Prostate gland (tissue), 2 donors: ENCODE measurements around the gene FAIM.

Experiments used
- CTCF ChIP-seq, 4 experiments: fragments of 200-600 bp in 2 of 4; fragments of 450-650 bp in 2 of 4; sonication (generic) in 2 of 4; IDR thresholded peaks; 1 replicate in 3 of 4; 2 replicates in 1 of 4; pipeline ENCODE4 v1.5.1; 2016 to 2019; ENCODE audit warnings: antibody characterized with exemption in 4 of 4, mild to moderate bottlenecking in 2 of 4, moderate library complexity in 2 of 4
- POLR2A ChIP-seq: fragments of 450-650 bp; IDR thresholded peaks from one replicate; pipeline ENCODE4 v1.6.1; 2016; ENCODE audit warnings: antibody characterized with exemption, mild to moderate bottlenecking
- POLR2AphosphoS5 ChIP-seq: sonication (generic); formaldehyde crosslinking; IDR thresholded peaks from one replicate; pipeline ENCODE4 v1.6.1; 2017; ENCODE audit warnings: antibody characterized with exemption

- TF ChIP-seq CTCF (IDR thresholded peaks at IDR 0.05), result no peak
- TF ChIP-seq POLR2AphosphoS5, result no peak
- TF ChIP-seq POLR2A, result no peak
These were observed 37.9 kb downstream of the FAIM start for GRCh38 chr3:138646513-138646912.
